NCI-H345 treated with DMSO at 0.1 percent for 48 hours (cell line): ENCODE measurements around the gene LDHB.
"Not testable (repeated sequence)": the region's sequence is repeated elsewhere in the genome, so short reads cannot be mapped to it uniquely, and the experiment has no call there.

Experiments
- DNase-seq: peaks from one replicate; lab custom pipeline; 2025; ENCODE audit not compliant: unreplicated experiment; lab: John Stamatoyannopoulos, UW

The LDHB gene

GRCh38 chr12:21614506-21614905 is 43.1 kb downstream of the LDHB start:
- DNase-seq = no peak

GRCh38 chr12:21613931-21614330 is 43.7 kb downstream of the LDHB start:
- DNase-seq = no peak

- no peak for DNase-seq
Measured at GRCh38 chr12:21608196-21608595, 49.4 kb downstream of the LDHB start.

- no peak for DNase-seq
Measured at GRCh38 chr12:21607701-21608100, 49.9 kb downstream of the LDHB start.

- DNase-seq = no peak
Measured at GRCh38 chr12:21606175-21606574, 51.5 kb downstream of the LDHB start.

GRCh38 chr12:21604245-21605101 is 53.2 kb downstream of the LDHB start, which contains the start of gene GYS2:
Gene GYS2, minus strand, starts transcription at chr12:21604847. Its CDS starts 255 bp downstream, at chr12:21604592.
- DNase-seq = no peak

- DNase-seq = no peak
Measured at GRCh38 chr12:21602774-21603173, 54.9 kb downstream of the LDHB start.

- DNase-seq = no peak
Measured at GRCh38 chr12:21600196-21600595, 57.4 kb downstream of the LDHB start.

GRCh38 chr12:21599143-21599999 is 58.3 kb downstream of the LDHB start:
- no peak for DNase-seq

- no peak for DNase-seq
Measured at GRCh38 chr12:21598651-21599050, 59.0 kb downstream of the LDHB start.

- not testable (repeated sequence) for DNase-seq
Measured at GRCh38 chr12:21595356-21595755, 62.3 kb downstream of the LDHB start.

GRCh38 chr12:21585485-21585884 is 72.2 kb downstream of the LDHB start:
- DNase-seq = no peak
